GM21526 (cell line): ENCODE measurements around the gene DBNL.

ENCODE experiments used
- ATAC-seq: cut with Tn5 transposase; IDR thresholded peaks from one replicate; pipeline ENCODE4 v1.9.1; 2021; ENCODE audit warnings: moderate library complexity; ENCODE audit not compliant: unreplicated experiment, low FRiP score

DBNL gene

DNA sequence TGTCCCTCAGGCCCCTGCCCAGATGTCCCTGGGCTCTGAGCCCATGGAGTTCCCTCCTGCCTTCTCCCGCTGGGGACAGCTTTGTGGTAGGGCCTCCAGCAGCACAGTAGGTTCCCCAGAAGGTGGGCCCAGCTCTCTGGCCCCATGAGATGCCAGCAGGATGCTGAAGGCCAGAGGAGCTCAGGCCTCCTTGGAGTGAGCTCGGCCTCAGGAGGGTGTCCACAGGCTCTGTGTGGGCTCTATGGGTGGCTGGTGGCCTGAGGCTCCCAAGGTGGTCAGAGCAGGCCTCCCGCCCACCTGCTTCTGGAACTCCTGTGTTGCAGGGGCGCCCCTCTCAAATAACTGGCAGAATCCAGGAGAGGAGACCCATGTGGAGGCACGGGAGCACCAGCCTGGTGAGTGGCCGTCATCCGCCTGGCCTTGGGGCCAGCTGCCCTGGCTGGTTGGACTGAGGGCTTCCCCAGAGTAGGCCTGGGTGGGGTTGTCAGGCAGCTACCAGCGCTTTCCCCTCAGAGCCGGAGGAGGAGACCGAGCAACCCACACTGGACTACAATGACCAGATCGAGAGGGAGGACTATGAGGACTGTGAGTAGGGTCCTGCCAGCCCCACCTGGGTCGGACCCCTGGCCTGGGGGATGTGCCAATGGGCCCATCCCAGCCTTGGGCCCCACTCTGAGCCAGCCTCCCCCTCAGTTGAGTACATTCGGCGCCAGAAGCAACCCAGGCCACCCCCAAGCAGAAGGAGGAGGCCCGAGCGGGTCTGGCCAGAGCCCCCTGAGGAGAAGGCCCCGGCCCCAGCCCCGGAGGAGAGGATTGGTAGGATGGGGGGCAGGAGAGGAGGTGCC lies 62.8 kb downstream of the DBNL start:
- no peak for ATAC-seq

GRCh38 chr7:44107961-44108767 lies 63.7 kb downstream of the DBNL start:
- no peak for ATAC-seq

GRCh38 chr7:44108768-44109750 lies 64.6 kb downstream of the DBNL start:
- no peak for ATAC-seq

DNA sequence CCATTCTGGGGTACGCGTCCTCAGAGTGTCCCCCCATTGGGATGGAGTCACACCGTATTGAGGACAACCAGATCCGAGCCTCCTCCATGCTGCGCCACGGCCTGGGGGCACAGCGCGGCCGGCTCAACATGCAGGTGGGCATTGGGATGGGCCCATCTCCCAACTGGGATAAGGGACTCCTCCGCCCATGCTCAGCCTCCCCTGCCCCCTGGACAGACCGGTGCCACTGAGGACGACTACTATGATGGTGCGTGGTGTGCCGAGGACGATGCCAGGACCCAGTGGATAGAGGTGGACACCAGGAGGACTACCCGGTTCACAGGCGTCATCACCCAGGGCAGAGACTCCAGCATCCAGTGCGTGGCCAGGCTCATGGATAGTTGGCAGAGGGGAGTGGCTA lies 65.5 kb downstream of the DBNL start:
- ATAC-seq: no peak

- no peak for ATAC-seq
Observed at GRCh38 chr7:44110719-44111635, 66.5 kb downstream of the DBNL start.
